Stomach smooth muscle (tissue), 2 donors: Measurements from ENCODE around the gene TRNP1.

Experiments used
- H3K27ac ChIP-seq: one replicate; pipeline ENCODE4 v1.7.0; 2013; ENCODE audit warnings: mild to moderate bottlenecking, low read length, inconsistent platforms
- H3K27me3 ChIP-seq, 2 donors: one replicate each; pipeline ENCODE4 v1.7.0; 2013; ENCODE audit warnings: low read length in 2 of 2; ENCODE audit not compliant: insufficient read depth in 2 of 2, control insufficient read depth in 1 of 2
- H3K36me3 ChIP-seq, 2 donors: one replicate each; pipeline ENCODE4 v1.7.0; 2013; ENCODE audit warnings: low read length in 2 of 2; ENCODE audit not compliant: control insufficient read depth in 2 of 2, insufficient read depth in 2 of 2
- H3K4me1 ChIP-seq: one replicate; pipeline ENCODE4 v1.7.0; 2013; ENCODE audit warnings: low read length; ENCODE audit not compliant: control insufficient read depth, insufficient read depth
- H3K4me3 ChIP-seq, 2 donors: one replicate each; pipeline ENCODE4 v1.7.0; 2013; ENCODE audit warnings: low read length in 2 of 2
- H3K9ac ChIP-seq, 2 donors: one replicate each; pipeline ENCODE4 v1.7.0; 2013; ENCODE audit warnings: low read length in 2 of 2, mild to moderate bottlenecking in 1 of 2
- H3K9me3 ChIP-seq, 2 donors: one replicate each; pipeline ENCODE4 v1.7.0; 2013; ENCODE audit warnings: low read length in 2 of 2; ENCODE audit not compliant: control insufficient read depth in 2 of 2
- donor health status: healthy.
- donor health status: Pancreatic carcinoma.

The TRNP1 gene

GRCh38 chr1:27003745-27004470, 10.4 kb downstream of the TRNP1 start:
- Histone ChIP-seq H3K4me3 (peak overlapping the region in 1 of 2 donors; percentile 44), H3K27me3 (no peaks in the 10 kb centered on the region), H3K9me3 (no peaks in the 10 kb centered on the region), H3K4me1 (peaks cover 82% of the 10 kb centered on the region), H3K36me3 (peaks cover 19 to 20% of the 10 kb centered on the region in 2 donors), H3K27ac (peak overlapping the region; percentile 78), H3K9ac (peak overlapping the region; percentile 47 to 49)

GRCh38 chr1:27004471-27005165, 11.1 kb downstream of the TRNP1 start:
- Histone ChIP-seq H3K4me1 (peaks cover 82% of the 10 kb centered on the region), H3K36me3 (peaks cover 19 to 20% of the 10 kb centered on the region in 2 donors), H3K9me3 (no peaks in the 10 kb centered on the region), H3K9ac (peak overlapping the region; percentile 47 to 49), H3K27me3 (no peaks in the 10 kb centered on the region), H3K27ac (peak overlapping the region; percentile 78), H3K4me3 (peak overlapping the region in 1 of 2 donors; percentile 44)

- peaks cover 82% of the 10 kb centered on the region for H3K4me1 ChIP-seq
These were observed 11.7 kb downstream of the TRNP1 start for GRCh38 chr1:27005166-27005530.

GRCh38 chr1:27005648-27006496, 12.4 kb downstream of the TRNP1 start:
- H3K36me3 ChIP-seq = peaks cover 19 to 20% of the 10 kb centered on the region in 2 donors
- peak overlapping the region; percentile 78 for H3K27ac ChIP-seq
- no peak overlapping the region for H3K9ac ChIP-seq
- H3K9me3 ChIP-seq = no peaks in the 10 kb centered on the region
- H3K27me3 ChIP-seq = no peaks in the 10 kb centered on the region
- peak overlapping the region in 1 of 2 donors; percentile 22 for H3K4me3 ChIP-seq
- peaks cover 81% of the 10 kb centered on the region for H3K4me1 ChIP-seq

More at GRCh38 chr1:27005166-27005530, 11.7 kb downstream of the TRNP1 start:
- Histone ChIP-seq H3K4me3 (peak overlapping the region in 1 of 2 donors; percentile 44), H3K36me3 (peaks cover 19 to 20% of the 10 kb centered on the region in 2 donors), H3K9me3 (no peaks in the 10 kb centered on the region), H3K27me3 (no peaks in the 10 kb centered on the region), H3K27ac (peak overlapping the region; percentile 78), H3K9ac (peak overlapping the region in 1 of 2 donors; percentile 39)

- Histone ChIP-seq H3K4me3 (no peak overlapping the region), H3K27me3 (no peaks in the 10 kb centered on the region), H3K4me1 (peaks cover 80% of the 10 kb centered on the region), H3K36me3 (peaks cover 19 to 20% of the 10 kb centered on the region in 2 donors), H3K9me3 (no peaks in the 10 kb centered on the region), H3K9ac (no peak overlapping the region), H3K27ac (no peak overlapping the region)
These were observed 13.2 kb downstream of the TRNP1 start for GRCh38 chr1:27006683-27007082.

GRCh38 chr1:27007909-27008582, 14.6 kb downstream of the TRNP1 start:
- H3K4me1 ChIP-seq = peaks cover 85% of the 10 kb centered on the region
- H3K9ac ChIP-seq = peak overlapping the region; percentile 7 to 42
- H3K27ac ChIP-seq = peak overlapping the region; percentile 37
- no peaks in the 10 kb centered on the region for H3K27me3 ChIP-seq
- H3K36me3 ChIP-seq = peaks cover 16% of the 10 kb centered on the region in 2 donors
- H3K4me3 ChIP-seq = peak overlapping the region in 1 of 2 donors; percentile 22
- no peaks in the 10 kb centered on the region for H3K9me3 ChIP-seq

- Histone ChIP-seq H3K4me1 (peaks cover 74% of the 10 kb centered on the region), H3K9ac (no peak overlapping the region), H3K27me3 (no peaks in the 10 kb centered on the region), H3K4me3 (peak overlapping the region; percentile 86 to 89), H3K27ac (peak overlapping the region; percentile 82), H3K36me3 (peaks cover 15 to 16% of the 10 kb centered on the region in 2 donors), H3K9me3 (no peaks in the 10 kb centered on the region)
These were observed 16.2 kb downstream of the TRNP1 start for GRCh38 chr1:27009601-27010197.

GRCh38 chr1:27010226-27010994, 16.9 kb downstream of the TRNP1 start:
- Histone ChIP-seq H3K4me1 (peaks cover 67% of the 10 kb centered on the region), H3K9ac (peak overlapping the region; percentile 62 to 81), H3K9me3 (no peaks in the 10 kb centered on the region), H3K27ac (peak overlapping the region; percentile 82), H3K4me3 (peak overlapping the region; percentile 86 to 89), H3K27me3 (no peaks in the 10 kb centered on the region), H3K36me3 (peaks cover 12% of the 10 kb centered on the region in 2 donors)

GRCh38 chr1:27011058-27011764, 17.7 kb downstream of the TRNP1 start:
- Histone ChIP-seq H3K9ac (peak overlapping the region; percentile 81 to 88), H3K27ac (peak overlapping the region; percentile 82), H3K4me3 (peak overlapping the region; percentile 86 to 89), H3K9me3 (no peaks in the 10 kb centered on the region), H3K4me1 (peaks cover 59% of the 10 kb centered on the region), H3K36me3 (peaks cover 4% of the 10 kb centered on the region in 2 donors), H3K27me3 (no peaks in the 10 kb centered on the region)
